Activated naive CD4-positive, alpha-beta T cell treated with anti-CD3 and anti-CD28 coated beads, Interleukin-2, amount 50 U/mL, for 72 hours (primary cell): ENCODE data around the gene GFOD1. TPM values are rescaled to one million over a fixed set of nuclear protein-coding genes. Genes with fewer than 3 reads are reported as not detected.

Experiments
- ATAC-seq, 2 donors: fragments of 150-1000 bp; cut with Tn5 transposase; 2 replicates each; pipeline ENCODE4 v1.10.0; 2021; ENCODE audit warnings: mild to moderate bottlenecking in 2 of 2, moderate library complexity in 2 of 2
- DNase-seq, 2 donors: peaks; one replicate each; pipeline ENCODE4 v3.0.0; 2021 to 2022; ENCODE audit warnings: low spot score in 2 of 2
- H3K27ac Mint-ChIP-seq, 2 donors: one replicate each; pipeline ENCODE4 v1.8.0; 2022; ENCODE audit warnings: mild to moderate bottlenecking in 2 of 2, mixed read lengths in 2 of 2
- H3K36me3 Mint-ChIP-seq, 2 donors: one replicate each; pipeline ENCODE4 v1.8.0; 2022; ENCODE audit warnings: mixed read lengths in 2 of 2
- H3K9me3 Mint-ChIP-seq, 2 donors: one replicate each; pipeline ENCODE4 v1.8.0; 2022; ENCODE audit warnings: mixed read lengths in 2 of 2
- total RNA-seq, 2 donors: library from RNA; stranded (reverse); gene quantifications; one replicate each; pipeline ENCODE4 v1.2.3, GENCODE V29; 2022

GFOD1 gene
- total RNA-seq, 2 donors from 2014 or later, result 6.3 to 11.8 TPM

DNA sequence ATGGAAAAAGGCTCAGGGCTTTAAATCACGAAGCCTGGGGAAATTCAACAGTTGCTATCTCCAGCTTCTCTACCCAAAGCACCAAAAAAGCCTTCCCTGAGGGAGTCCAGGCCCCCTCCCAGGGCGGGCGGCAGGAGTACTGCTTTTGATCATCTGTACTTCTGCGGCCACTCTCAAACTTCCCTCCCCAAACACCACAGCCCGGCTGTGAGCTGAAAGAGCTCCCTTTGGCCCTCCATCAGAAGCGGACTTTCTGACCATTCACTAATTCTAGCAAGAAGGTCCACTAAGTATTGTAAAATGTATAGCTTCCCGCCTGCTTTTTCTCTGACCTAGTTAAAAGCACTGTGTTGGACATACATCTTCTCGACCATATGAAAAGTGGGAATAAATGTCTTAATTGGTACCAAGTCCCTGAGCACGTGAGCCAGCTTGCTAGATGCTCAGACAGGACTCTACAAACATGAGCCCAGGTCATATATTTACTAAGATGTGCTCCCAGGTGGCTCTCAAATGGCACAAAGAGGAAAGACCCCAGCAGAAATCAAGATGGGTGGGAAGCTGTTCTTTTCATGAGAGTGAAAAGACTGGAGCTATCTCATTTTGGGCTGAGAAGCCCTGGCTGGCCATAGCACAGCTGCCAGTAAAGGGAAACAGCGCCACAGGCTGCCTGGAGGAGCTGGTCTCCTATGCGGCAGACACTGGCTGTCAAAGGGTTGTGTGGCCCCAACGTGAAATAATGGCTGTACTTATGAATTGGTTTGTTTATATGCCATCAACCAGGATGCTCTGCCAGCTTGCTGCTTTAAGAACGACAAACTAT is 58.6 kb downstream of the GFOD1 start:
- H3K9me3 Mint-ChIP-seq, result peaks cover 0 to 2% of the 10 kb centered on the region in 2 donors
- no peak for ATAC-seq
- no peak for DNase-seq
- peak overlapping the region; percentile 78 to 83 for H3K27ac Mint-ChIP-seq
- peaks cover 0 to 9% of the 10 kb centered on the region in 2 donors for H3K36me3 Mint-ChIP-seq

DNA sequence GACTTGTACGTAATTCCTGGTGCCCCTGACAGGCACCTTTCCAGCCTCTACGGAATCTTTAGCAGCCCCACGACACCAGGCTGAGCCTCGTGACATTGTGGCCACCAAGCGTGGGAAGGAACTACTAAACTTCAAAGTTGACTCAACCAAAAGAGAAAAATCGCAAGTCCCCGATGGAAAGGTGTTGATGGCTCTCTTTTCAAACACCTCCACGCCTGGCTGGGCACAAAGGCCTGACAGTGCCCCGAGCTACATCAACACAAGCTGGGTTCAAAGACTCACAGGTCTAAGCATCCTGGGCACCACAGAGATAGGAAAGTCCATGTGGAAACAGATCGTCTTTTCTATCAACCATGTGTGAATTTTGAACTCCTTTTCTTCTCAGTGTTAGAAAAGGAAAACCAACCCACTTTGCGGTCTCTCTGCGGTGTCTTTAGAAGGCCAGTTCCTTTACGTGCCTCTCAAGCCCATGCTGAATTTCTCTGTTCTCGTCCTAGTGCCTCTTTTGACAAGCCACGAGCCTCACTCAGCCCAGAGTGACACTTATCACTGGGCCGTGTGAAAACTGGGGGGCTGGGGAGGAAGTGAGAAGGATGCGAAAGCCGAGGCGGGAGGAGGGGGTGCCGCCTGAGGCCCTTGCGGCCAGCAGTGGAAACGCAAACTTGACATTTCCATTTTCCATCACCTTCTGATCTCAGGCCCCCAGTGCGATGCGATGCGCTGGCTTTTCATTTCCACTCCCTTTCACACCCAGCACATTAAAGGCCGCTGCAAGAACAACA is 59.4 kb downstream of the GFOD1 start:
- DNase-seq (peak; percentile 68 to 85), ATAC-seq (peak; percentile 78 to 82)
- Mint-ChIP-seq H3K9me3 (no peaks in the 10 kb centered on the region), H3K36me3 (peaks cover 0 to 5% of the 10 kb centered on the region in 2 donors), H3K27ac (peak overlapping the region; percentile 78 to 83)

DNA sequence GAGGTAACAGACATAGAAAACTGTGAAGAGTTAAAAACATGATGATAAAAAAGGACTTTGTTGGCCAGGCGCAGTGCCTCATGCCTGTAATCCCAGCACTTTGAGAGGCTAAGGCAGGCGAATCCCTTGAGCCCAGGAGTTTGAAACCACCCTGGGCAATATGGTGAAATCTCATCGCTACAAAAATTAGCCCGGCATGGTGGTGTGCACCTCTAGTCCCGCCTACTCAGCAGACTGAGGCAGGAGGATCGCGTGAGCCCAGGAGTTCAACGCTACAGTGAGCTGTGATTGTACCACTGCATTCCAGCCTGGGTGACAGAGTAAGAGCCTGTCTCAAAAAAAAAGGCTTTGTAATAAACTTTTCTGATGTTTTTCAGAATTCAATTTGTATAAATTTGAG is 60.1 kb downstream of the GFOD1 start:
- DNase-seq, result no peak
- ATAC-seq, result no peak
- peak overlapping the region; percentile 78 to 83 for H3K27ac Mint-ChIP-seq
- no peaks in the 10 kb centered on the region for H3K36me3 Mint-ChIP-seq
- no peaks in the 10 kb centered on the region for H3K9me3 Mint-ChIP-seq

DNA sequence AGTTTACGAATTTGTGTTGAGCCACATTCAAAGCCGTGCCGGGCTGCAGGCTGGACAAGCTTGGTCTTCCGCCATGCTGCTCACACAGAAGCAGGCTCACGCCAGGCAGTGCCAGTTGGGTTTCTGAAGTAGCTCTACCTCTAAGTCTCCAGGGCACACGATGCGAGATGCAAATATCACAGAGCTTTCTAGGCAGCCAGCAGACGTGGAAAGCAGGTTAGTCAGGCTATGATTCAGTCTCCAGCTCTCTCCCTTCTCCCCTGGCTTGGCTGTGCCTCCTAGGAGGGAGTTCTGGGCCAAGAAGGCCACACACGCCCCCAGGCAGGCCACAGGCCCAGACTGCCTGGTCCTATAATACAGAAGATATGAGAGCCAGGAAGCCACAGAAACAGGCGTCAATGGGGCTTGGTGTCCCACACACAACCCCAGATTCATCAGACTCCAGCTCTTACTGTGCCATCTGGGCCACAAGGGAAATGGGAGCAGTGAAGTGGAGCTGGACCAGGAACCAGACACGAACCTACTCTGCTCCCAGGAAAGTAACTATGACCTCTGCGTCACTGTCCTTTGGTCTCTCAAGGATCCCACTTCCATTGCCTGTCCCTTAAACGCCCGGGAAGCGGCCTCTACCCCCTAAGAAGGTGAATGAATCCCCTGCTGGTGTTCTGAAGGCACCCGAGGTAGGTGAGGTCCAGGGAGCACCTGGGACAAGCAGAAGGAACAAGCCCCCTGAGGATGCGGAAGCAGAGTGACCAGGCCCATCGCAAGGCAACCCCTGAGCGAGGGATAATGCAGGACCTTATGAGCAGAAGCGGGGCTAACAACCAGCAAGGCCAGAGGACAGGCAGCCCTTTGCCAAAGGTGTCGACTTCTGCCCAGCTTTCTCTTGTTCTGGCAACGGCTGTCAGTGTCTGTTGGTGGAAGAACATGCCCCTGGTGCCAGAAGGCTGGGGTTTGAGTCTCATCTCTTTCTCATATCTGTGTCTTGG is 61.2 kb downstream of the GFOD1 start:
- no peaks in the 10 kb centered on the region for H3K36me3 Mint-ChIP-seq
- peak overlapping the region; percentile 37 to 83 for H3K27ac Mint-ChIP-seq
- DNase-seq (peak; percentile 16 to 68), ATAC-seq (peak; percentile 39 to 64)
- H3K9me3 Mint-ChIP-seq, result no peaks in the 10 kb centered on the region

DNA sequence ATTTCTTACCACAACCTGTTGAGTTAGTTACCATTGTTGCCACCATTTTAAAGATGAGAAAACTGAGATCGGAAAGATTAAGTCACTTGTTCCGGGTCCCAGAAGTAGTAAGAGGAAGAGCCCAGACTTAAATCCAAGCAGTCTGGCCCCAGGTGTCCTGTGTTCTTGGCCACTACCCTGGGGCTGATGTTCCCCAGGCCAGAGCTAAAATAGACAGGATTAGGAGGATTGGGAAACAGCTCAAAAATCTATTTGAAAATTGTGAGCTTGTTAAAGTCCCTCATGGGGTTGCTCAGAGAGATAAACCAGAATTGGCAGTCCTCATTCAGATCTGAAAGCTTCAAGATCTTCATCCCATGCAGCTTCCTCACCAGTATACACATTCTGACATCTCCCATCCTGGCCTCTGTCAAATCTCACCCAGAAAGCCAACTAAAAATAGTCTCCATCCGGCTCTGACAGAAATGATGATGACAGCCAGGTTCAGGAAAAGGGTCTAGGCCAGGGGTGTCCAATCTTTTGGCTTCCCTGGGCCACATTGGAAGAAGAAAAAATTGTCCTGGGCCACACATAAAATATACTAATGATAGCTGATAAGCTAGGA is 62.0 kb downstream of the GFOD1 start:
- DNase-seq (no peak), ATAC-seq (no peak)
- peak overlapping the region; percentile 37 to 83 for H3K27ac Mint-ChIP-seq
- H3K36me3 Mint-ChIP-seq, result no peaks in the 10 kb centered on the region
- no peaks in the 10 kb centered on the region for H3K9me3 Mint-ChIP-seq

DNA sequence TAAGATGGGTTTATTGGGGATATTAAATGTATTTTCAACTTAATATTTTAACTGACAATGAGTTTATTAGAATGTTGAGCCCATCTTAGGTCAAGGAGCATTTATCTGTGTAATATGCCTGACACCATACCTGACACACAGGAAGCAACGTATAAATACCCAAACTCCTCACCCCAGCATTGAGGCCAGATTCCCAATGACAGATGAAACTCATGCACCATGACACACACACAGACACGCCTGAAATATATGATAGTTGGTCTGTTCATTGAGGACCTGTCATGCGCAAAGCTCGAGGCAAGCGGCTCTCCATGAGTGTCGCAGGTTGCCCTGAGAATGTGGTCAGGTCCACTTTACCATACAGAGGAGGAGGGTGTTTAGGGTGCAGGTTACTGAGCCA is 64.1 kb downstream of the GFOD1 start:
- no peaks in the 10 kb centered on the region for H3K9me3 Mint-ChIP-seq
- ATAC-seq (no peak), DNase-seq (no peak)
- no peak overlapping the region for H3K27ac Mint-ChIP-seq
- peaks cover 0 to 9% of the 10 kb centered on the region in 2 donors for H3K36me3 Mint-ChIP-seq

DNA sequence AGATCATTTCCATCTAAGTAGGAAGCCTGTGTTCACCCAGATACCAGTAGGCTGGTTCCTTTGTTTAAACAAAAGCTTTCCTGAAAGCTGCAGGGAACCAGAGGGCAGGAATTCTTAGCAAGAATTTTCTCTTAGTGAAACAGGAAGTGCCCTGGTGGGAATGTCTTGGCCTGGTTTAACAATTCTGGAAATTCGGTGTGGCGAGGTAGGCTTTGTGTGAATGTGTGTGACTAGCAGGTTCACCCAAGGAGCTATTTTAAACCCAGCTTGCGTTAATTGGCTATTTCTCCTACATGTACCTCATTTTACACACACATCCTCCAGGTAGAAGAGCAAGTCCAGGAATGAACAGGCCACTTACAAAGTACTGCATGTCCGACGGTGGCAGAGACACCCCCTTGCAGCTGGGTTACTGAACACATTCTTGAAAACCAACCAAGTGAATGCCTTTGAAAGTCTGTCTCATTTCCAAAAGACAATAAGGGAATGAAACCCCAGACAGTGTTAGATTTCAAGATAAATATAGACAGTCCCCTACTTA is 64.6 kb downstream of the GFOD1 start:
- H3K36me3 Mint-ChIP-seq, result peaks cover 0 to 9% of the 10 kb centered on the region in 2 donors
- ATAC-seq (no peak), DNase-seq (no peak)
- H3K27ac Mint-ChIP-seq, result no peak overlapping the region
- H3K9me3 Mint-ChIP-seq, result no peaks in the 10 kb centered on the region

DNA sequence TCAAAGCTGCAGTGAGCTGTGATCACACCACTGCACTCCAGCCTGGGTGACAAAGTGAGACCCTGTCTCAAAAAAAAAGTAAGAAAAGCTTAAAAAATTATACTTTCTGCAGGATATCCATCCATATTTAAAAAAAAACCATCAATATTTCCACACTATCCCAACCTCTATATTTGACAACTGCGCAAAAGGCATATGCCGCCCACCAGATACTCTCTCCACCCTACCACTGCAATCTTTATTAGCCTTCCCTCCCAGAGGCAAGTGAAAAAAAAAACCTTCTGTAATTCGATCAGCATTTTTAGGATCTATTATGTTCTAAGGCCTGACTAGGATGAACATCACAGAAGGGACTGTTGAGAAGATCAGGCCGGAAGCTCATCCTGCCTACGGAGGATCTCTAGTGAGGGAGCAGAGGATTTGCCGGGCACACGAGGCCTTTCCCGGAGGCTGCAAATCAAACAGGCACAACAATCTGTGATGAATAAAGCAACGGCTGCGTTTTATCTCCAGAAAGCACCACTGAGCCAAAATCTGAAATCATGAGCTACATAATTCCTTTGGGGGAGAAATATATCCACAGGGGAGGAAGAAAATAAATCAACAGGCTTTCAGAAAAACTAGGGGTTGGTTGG is 65.9 kb downstream of the GFOD1 start:
- peaks cover 0 to 13% of the 10 kb centered on the region in 2 donors for H3K36me3 Mint-ChIP-seq
- DNase-seq (no peak), ATAC-seq (no peak)
- no peak overlapping the region for H3K27ac Mint-ChIP-seq
- no peaks in the 10 kb centered on the region for H3K9me3 Mint-ChIP-seq

DNA sequence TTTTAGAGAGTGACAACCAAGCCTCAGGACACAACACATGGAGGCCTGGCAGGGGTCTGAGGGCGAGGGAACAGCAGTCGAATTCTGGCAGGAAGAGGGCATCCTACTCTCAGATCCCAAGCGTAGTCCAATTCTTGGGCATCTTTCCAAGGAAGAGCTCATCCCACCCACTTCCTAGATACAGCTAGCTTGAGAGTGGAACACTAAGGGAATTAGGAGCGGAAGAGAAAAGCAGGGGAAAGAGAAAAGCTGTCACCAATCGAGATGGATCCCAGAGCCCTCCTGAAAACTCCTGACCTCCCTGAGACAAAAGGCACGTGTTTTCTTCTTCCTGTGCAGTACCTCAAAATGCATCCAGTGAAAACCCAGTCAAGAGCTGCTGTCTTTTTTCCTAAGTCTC is 67.1 kb downstream of the GFOD1 start:
- ATAC-seq (no peak), DNase-seq (no peak)
- Mint-ChIP-seq H3K9me3 (peaks cover 5 to 7% of the 10 kb centered on the region in 2 donors), H3K36me3 (peaks cover 5 to 20% of the 10 kb centered on the region in 2 donors), H3K27ac (no peak overlapping the region)

DNA sequence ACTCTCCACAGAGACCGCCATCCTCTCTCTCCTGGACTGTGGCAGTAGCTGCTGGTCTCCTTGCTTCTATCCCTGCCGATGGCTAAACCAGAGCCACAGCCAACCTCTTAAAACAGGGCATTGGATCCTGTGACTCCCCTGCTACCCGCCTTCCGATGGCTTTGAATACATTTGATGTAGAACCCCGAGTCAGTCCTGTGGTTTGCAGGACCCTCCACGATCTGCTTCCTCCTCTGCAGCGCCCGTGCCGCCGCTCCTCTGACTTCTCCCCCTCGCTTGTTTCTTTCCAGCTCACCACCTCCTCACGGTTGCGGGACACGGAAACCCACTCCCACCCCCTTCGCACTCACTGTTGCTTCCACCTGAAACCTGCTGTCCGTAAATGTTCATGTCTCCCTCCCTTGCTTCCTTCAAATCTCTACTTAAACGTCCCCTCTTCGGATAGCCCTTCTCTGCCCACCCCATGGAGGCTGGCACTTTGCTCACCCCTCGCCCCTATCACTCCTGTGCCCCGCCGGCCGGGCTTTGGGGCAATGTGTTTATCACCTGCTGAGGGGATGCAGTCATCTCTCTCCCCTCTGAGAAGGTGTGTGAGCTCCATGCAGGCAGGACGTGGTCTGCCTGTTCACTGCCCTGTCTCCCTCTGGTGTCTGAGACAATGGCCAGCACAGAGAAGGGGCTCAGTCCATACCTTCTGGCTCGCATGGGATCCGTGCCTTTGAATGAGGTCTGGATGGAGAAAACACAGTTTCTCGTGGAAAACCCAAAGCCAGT is 67.8 kb downstream of the GFOD1 start:
- no peak overlapping the region for H3K27ac Mint-ChIP-seq
- DNase-seq (no peak), ATAC-seq (peak in 1 of 2 donors; percentile 34)
- peaks cover 5 to 7% of the 10 kb centered on the region in 2 donors for H3K9me3 Mint-ChIP-seq
- peaks cover 5 to 20% of the 10 kb centered on the region in 2 donors for H3K36me3 Mint-ChIP-seq

DNA sequence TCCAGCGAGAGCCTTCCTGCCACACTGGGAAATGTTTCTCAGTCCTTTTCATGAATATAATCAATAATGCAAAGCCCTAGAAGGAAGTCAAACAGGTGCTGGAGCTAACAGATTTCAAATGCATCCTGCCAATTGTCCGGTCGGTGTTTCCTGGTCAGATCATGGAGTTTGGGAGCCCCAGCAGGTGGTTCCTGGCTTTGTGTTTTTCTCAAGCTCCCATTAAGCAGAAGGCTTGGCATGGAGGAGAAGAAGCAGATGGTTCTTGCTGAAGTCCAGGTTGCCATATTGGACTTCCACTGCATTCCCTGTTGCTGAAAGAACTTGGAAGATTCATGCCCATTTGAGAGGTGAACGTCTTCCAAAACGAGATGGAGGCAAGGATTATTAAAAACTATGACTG is 68.6 kb downstream of the GFOD1 start:
- ATAC-seq, result no peak
- H3K36me3 Mint-ChIP-seq, result peaks cover 5 to 20% of the 10 kb centered on the region in 2 donors

DNA sequence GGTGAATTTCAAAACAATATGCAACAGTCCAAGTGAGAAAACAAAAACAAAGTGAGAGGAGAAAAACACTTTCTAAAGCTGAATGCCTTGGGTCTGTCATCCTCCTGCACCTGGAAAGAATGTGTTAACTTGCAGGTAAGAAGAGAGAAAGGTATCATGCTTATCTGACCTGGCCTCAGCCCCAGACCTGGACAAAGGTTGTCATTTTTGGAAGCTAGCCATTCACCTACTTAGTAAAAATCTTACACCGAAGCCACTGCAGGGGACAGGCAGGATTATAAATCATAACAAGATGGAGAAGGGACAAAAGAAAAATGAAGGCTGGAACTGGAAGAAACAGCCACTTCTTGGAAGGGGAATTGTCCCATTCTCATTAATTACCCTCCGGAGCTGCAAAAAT is 69.4 kb downstream of the GFOD1 start:
- H3K9me3 Mint-ChIP-seq, result peaks cover 5 to 7% of the 10 kb centered on the region in 2 donors
- H3K36me3 Mint-ChIP-seq, result peaks cover 5 to 20% of the 10 kb centered on the region in 2 donors
- no peak for ATAC-seq

More for the DNA sequence above, 68.6 kb downstream of the GFOD1 start:
- DNase-seq, result no peak
- Mint-ChIP-seq H3K27ac (no peak overlapping the region), H3K9me3 (peaks cover 5 to 7% of the 10 kb centered on the region in 2 donors)

DNA sequence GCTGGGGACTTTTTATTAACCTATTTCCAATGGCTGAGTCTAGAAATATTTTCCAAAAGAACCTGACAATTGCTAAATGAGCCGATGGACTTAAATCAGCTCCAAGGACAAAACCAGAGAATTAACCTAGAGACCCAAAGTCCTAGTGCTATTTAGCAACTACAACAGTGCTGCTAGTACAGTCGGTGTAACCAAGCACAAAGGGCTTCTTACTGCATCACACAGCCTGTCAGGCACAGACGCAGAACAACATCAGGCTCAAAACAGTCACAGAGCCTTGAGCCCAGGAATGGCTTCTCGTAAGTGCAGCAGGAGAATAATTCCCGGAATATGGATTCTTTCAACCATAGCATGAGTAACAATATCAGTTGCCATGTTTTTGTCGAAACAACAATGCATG is 70.0 kb downstream of the GFOD1 start:
- peaks cover 5 to 7% of the 10 kb centered on the region in 2 donors for H3K9me3 Mint-ChIP-seq
- peaks cover 5 to 20% of the 10 kb centered on the region in 2 donors for H3K36me3 Mint-ChIP-seq
- H3K27ac Mint-ChIP-seq, result no peak overlapping the region
- ATAC-seq, result no peak
- DNase-seq, result no peak

More for the DNA sequence above, 69.4 kb downstream of the GFOD1 start:
- no peak overlapping the region for H3K27ac Mint-ChIP-seq
- no peak for DNase-seq

DNA sequence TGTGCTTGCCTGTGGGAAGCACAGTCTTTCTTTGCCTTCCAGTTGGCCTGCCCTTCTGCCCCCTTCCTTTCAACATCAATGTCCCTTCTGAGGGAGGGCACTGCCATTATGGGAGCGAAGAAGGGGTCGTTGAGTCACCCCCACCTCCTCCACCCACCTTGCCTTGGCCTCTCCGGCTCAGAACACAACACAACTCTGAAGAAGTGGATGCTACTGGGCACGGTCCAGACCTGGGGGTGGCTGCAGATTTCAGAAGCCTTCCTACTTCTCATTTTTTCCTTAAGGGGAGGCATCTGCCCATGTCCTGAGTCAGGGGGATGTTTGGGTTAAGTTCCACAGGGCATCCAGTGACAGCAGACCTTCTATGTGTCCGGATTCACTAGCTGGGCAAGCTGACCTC is 72.1 kb downstream of the GFOD1 start:
- no peak for ATAC-seq
- Mint-ChIP-seq H3K9me3 (peaks cover 5 to 7% of the 10 kb centered on the region in 2 donors), H3K36me3 (peaks cover 5 to 20% of the 10 kb centered on the region in 2 donors)

More for the DNA sequence above, 72.1 kb downstream of the GFOD1 start:
- no peak for DNase-seq
- no peak overlapping the region for H3K27ac Mint-ChIP-seq
